Measurements from ENCODE around the gene USP44. TPM values are rescaled to one million over a fixed set of nuclear protein-coding genes. Genes with fewer than 3 reads are reported as not detected.
"Not testable (repeated sequence)": the region's sequence is repeated elsewhere in the genome, so short reads cannot be mapped to it uniquely, and the experiment has no call there.

Gene USP44
- total and polyA plus RNA-seq, 2 experiments from 2014 or later, result 0.54 to 0.76 TPM

- Histone ChIP-seq H3K9ac (no peak overlapping the region), H3K36me3 (ENCODE audit: low read depth) (no peaks in the 10 kb centered on the region), H3F3A (ENCODE audit: insufficient read depth) (no peaks in the 10 kb centered on the region), H3K4me3 (no peak overlapping the region), H3K9me2 (ENCODE audit: insufficient read depth) (no peaks in the 10 kb centered on the region), H3K27me3 (replicated peaks; ENCODE audit: insufficient read depth) (peaks cover 14% of the 10 kb centered on the region), H3K4me2 (ENCODE audit: unreplicated experiment) (no peak overlapping the region), H3K4me1 (ENCODE audit: insufficient read depth) (no peaks in the 10 kb centered on the region), H2AFZ (no peak overlapping the region), H4K20me1 (ENCODE audit: insufficient read depth) (no peaks in the 10 kb centered on the region), H3K27ac (no peak overlapping the region), H3K79me2 (ENCODE audit: insufficient read depth) (no peaks in the 10 kb centered on the region), H3K9me3 (ENCODE audit: low read depth) (no peaks in the 10 kb centered on the region)
- 79 to 84% methylated on average over 2 of the region's 2 CpGs for WGBS, 2 experiments (ENCODE audit: low coverage in 1 of 2, low lambda C conversion rate in 2 of 2, missing lambda C conversion rate in 2 of 2)
- TF ChIP-seq EZH2phosphoT487 (IDR thresholded peaks at IDR 0.05; ENCODE audit: insufficient read depth, low read depth), result no peak
- no peak for TF ChIP-seq EZH2 (IDR thresholded peaks at IDR 0.05; ENCODE audit: insufficient read depth, poor library complexity, severe bottlenecking)
- no peak for DNase-seq
- in situ Hi-C loops (cut with MboI), result no loop called here
These were observed 20.1 kb upstream of the USP44 start for GRCh38 chr12:95571369-95571768.

- in situ Hi-C loops (cut with MboI); H3K27ac ChIP-seq; H2AFZ ChIP-seq; H3K4me1 ChIP-seq (ENCODE audit: insufficient read depth); H3K4me2 ChIP-seq (ENCODE audit: unreplicated experiment); H3K9me2 ChIP-seq (ENCODE audit: insufficient read depth); H3K36me3 ChIP-seq (ENCODE audit: low read depth); H3F3A ChIP-seq (ENCODE audit: insufficient read depth); H3K4me3 ChIP-seq; H3K79me2 ChIP-seq (ENCODE audit: insufficient read depth); H3K9ac ChIP-seq; H4K20me1 ChIP-seq (ENCODE audit: insufficient read depth); H3K9me3 ChIP-seq (ENCODE audit: low read depth); DNase-seq: not testable (repeated sequence)
- H3K27me3 ChIP-seq (replicated peaks; ENCODE audit: insufficient read depth), result peaks cover 15% of the 10 kb centered on the region
- 85 to 88% methylated on average over 4 to 10 of the region's 10 CpGs for WGBS, 2 experiments (ENCODE audit: low coverage in 1 of 2, low lambda C conversion rate in 2 of 2, missing lambda C conversion rate in 2 of 2)
These were observed 16.8 kb upstream of the USP44 start for GRCh38 chr12:95568045-95568444.

GRCh38 chr12:95557625-95558024, 6.3 kb upstream of the USP44 start:
- no peak overlapping the region for H3K27ac ChIP-seq
- in situ Hi-C loops (cut with MboI), result no loop called here
- H3K27me3 ChIP-seq (replicated peaks; ENCODE audit: insufficient read depth), result no peaks in the 10 kb centered on the region; the same call in 1 of the 2 replicates
- H3K79me2 ChIP-seq (ENCODE audit: insufficient read depth), result no peaks in the 10 kb centered on the region
- H3F3A ChIP-seq (ENCODE audit: insufficient read depth), result no peaks in the 10 kb centered on the region
- H3K9ac ChIP-seq, result no peak overlapping the region
- WGBS, 2 experiments (ENCODE audit: low coverage in 1 of 2, low lambda C conversion rate in 2 of 2, missing lambda C conversion rate in 2 of 2), result 56 to 76% methylated on average over 1 of the region's 1 CpG
- H2AFZ ChIP-seq, result no peak overlapping the region
- H3K4me3 ChIP-seq, result no peak overlapping the region
- H3K9me3 ChIP-seq (ENCODE audit: low read depth), result no peaks in the 10 kb centered on the region
- no peaks in the 10 kb centered on the region for H4K20me1 ChIP-seq (ENCODE audit: insufficient read depth)
- H3K4me2 ChIP-seq (ENCODE audit: unreplicated experiment), result no peak overlapping the region
- H3K4me1 ChIP-seq (ENCODE audit: insufficient read depth), result no peaks in the 10 kb centered on the region
- no peak for TF ChIP-seq EZH2 (IDR thresholded peaks at IDR 0.05; ENCODE audit: insufficient read depth, poor library complexity, severe bottlenecking)
- TF ChIP-seq EZH2phosphoT487 (IDR thresholded peaks at IDR 0.05; ENCODE audit: insufficient read depth, low read depth), result no peak
- DNase-seq, result no peak
- no peaks in the 10 kb centered on the region for H3K36me3 ChIP-seq (ENCODE audit: low read depth)
- no peaks in the 10 kb centered on the region for H3K9me2 ChIP-seq (ENCODE audit: insufficient read depth)

GRCh38 chr12:95554532-95555071, 3.3 kb upstream of the USP44 start:
- Histone ChIP-seq H3K4me2 (ENCODE audit: unreplicated experiment) (no peak overlapping the region), H3K4me1 (ENCODE audit: insufficient read depth) (no peaks in the 10 kb centered on the region), H3K79me2 (ENCODE audit: insufficient read depth) (no peaks in the 10 kb centered on the region), H3K4me3 (no peak overlapping the region), H3K27me3 (replicated peaks; ENCODE audit: insufficient read depth) (peaks cover 18% of the 10 kb centered on the region; the same call in 1 of the 2 replicates), H3K27ac (no peak overlapping the region), H4K20me1 (ENCODE audit: insufficient read depth) (no peaks in the 10 kb centered on the region), H2AFZ (no peak overlapping the region), H3K36me3 (ENCODE audit: low read depth) (no peaks in the 10 kb centered on the region), H3F3A (ENCODE audit: insufficient read depth) (no peaks in the 10 kb centered on the region), H3K9me2 (ENCODE audit: insufficient read depth) (no peaks in the 10 kb centered on the region), H3K9ac (no peak overlapping the region), H3K9me3 (ENCODE audit: low read depth) (no peaks in the 10 kb centered on the region)
- in situ Hi-C loops (cut with MboI), result no loop called here
- no peak for TF ChIP-seq EZH2phosphoT487 (IDR thresholded peaks at IDR 0.05; ENCODE audit: insufficient read depth, low read depth)
- TF ChIP-seq EZH2 (IDR thresholded peaks at IDR 0.05; ENCODE audit: insufficient read depth, poor library complexity, severe bottlenecking), result no peak
- 52 to 57% methylated on average over 4 of the region's 4 CpGs for WGBS, 2 experiments (ENCODE audit: low coverage in 1 of 2, low lambda C conversion rate in 2 of 2, missing lambda C conversion rate in 2 of 2)
- DNase-seq, result no peak

All from GM23248 (cell line).